Measurements from ENCODE around the gene FHOD3. TPM values are rescaled to one million over a fixed set of nuclear protein-coding genes. Genes with fewer than 3 reads are reported as not detected.

FHOD3 gene
- total RNA-seq, 4 donors from 2014 or later: 0.26 to 13.8 (median 4.9) TPM; not detected in 1

DNA sequence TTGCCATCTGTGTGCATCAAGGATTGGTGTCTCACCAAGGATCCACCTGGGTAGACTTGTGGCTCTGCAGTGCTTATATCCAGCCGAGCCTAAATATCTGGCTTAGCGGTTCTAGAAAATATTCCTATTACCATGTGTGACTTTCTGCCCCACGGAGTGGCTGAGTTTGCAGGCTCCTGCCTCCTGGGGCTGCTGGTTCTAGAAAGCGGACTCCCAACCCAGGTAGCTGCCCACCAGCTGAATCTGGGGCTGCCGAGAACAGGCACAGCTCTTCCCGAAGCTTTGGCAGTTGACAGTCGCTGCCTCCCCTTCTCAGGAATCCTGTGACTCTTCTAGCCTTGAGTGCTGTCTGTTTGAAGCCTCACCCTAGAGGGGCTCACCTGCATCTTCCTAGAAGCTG is 426.7 kb downstream of the FHOD3 start:
- Histone ChIP-seq H3K4me3 (no peak overlapping the region), H3K9me3 (no peaks in the 10 kb centered on the region), H3K36me3 (no peaks in the 10 kb centered on the region), H3K27me3 (no peaks in the 10 kb centered on the region), H3K27ac (peak overlapping the region; percentile 9 to 14), H3K4me1 (no peaks in the 10 kb centered on the region)
- intact Hi-C loops (cut with DNase I; ENCODE audit: low total_unique reads): no loop called here
- no peak for DNase-seq
- TF ChIP-seq, protein P1, sequence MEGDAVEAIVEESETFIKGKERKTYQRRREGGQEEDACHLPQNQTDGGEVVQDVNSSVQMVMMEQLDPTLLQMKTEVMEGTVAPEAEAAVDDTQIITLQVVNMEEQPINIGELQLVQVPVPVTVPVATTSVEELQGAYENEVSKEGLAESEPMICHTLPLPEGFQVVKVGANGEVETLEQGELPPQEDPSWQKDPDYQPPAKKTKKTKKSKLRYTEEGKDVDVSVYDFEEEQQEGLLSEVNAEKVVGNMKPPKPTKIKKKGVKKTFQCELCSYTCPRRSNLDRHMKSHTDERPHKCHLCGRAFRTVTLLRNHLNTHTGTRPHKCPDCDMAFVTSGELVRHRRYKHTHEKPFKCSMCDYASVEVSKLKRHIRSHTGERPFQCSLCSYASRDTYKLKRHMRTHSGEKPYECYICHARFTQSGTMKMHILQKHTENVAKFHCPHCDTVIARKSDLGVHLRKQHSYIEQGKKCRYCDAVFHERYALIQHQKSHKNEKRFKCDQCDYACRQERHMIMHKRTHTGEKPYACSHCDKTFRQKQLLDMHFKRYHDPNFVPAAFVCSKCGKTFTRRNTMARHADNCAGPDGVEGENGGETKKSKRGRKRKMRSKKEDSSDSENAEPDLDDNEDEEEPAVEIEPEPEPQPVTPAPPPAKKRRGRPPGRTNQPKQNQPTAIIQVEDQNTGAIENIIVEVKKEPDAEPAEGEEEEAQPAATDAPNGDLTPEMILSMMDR (IDR thresholded peaks at IDR 0.05): no peak
- TF ChIP-seq POLR2A (IDR thresholded peaks at IDR 0.05): no peak

DNA sequence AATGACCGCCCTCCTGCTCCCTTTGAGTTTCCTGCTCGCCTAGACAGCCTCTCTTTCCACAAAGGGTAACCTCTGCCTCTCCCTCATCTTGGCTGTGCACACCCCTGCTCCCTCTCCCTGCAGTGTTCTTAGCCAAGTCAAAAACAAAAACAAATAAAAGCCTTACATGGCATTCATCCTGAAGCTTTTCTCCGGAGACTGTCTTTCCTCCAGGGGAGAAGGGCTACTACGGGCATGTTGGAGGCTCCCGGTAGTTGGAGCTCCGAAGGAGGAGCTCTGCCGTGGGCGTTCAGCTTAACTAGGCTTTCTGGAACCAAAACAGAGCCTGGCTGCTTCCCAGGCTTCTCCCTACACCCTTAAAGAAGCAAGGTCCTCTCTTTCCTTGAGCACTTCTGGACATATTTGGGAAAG is 427.1 kb downstream of the FHOD3 start:
- DNase-seq: peak; percentile 19 to 39

GRCh38 chr18:36728345-36728744 is 430.8 kb downstream of the FHOD3 start:
- DNase-seq: no peak
- Histone ChIP-seq H3K9me3 (no peaks in the 10 kb centered on the region), H3K27ac (no peak overlapping the region), H3K36me3 (no peaks in the 10 kb centered on the region), H3K27me3 (no peaks in the 10 kb centered on the region), H3K4me1 (no peaks in the 10 kb centered on the region), H3K4me3 (no peak overlapping the region)
- intact Hi-C loops (cut with DNase I; ENCODE audit: low total_unique reads): no loop called here
- TF ChIP-seq, protein P1 (IDR thresholded peaks at IDR 0.05): no peak
- no peak for TF ChIP-seq POLR2A (IDR thresholded peaks at IDR 0.05)

More for the DNA sequence above, 427.1 kb downstream of the FHOD3 start:
- intact Hi-C loops (cut with DNase I; ENCODE audit: low total_unique reads): no loop called here
- Histone ChIP-seq H3K27me3 (no peaks in the 10 kb centered on the region), H3K27ac (peak overlapping the region; percentile 9 to 14), H3K36me3 (no peaks in the 10 kb centered on the region), H3K9me3 (no peaks in the 10 kb centered on the region), H3K4me1 (no peaks in the 10 kb centered on the region), H3K4me3 (no peak overlapping the region)
- TF ChIP-seq, protein P1 (IDR thresholded peaks at IDR 0.05): no peak
- TF ChIP-seq POLR2A (IDR thresholded peaks at IDR 0.05): no peak

DNA sequence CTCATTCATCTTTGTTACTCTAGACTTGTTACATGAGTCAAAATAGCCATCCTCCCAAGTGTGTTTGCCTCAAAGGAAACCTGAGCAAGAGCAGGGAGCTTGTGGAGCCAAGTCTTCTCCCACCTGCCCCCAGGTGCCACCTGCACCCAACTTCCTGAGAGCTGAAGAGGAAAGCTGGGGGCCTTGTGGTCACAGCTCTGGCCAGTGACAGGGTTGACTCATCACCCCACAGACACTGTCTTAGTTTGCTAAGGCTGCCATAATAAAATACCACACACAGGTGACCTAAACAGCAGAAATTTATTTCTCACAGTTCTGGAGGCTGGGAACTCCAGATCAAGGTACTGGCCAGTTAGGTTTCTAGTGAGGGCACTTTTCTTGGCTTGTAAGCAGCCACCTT is 431.7 kb downstream of the FHOD3 start:
- Histone ChIP-seq H3K4me3 (no peak overlapping the region), H3K9me3 (no peaks in the 10 kb centered on the region), H3K4me1 (no peaks in the 10 kb centered on the region), H3K36me3 (no peaks in the 10 kb centered on the region), H3K27me3 (no peaks in the 10 kb centered on the region), H3K27ac (no peak overlapping the region)
- no peak for DNase-seq
- intact Hi-C loops (cut with DNase I; ENCODE audit: low total_unique reads): no loop called here
- no peak for TF ChIP-seq POLR2A (IDR thresholded peaks at IDR 0.05)
- TF ChIP-seq, protein P1 (IDR thresholded peaks at IDR 0.05): no peak

DNA sequence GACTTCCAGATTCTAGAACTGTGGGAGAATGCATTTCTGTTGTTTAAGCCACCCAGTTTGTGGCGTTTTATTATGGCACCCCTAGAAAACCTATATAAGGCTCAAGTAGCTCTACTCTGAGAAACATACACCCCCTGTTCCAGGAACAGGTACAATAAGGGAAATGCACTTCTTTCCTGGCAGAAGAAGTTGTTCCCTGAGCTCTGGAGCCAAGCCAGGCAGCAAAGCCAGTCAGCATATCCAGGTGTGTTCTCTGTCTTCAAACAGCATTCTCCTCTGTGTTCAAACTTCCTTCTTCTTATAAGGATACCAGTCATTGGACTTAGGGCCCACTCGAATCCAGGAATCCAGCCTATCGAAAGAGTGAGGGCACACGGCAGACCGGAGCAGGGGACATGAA is 434.8 kb downstream of the FHOD3 start:
- no peaks in the 10 kb centered on the region for H3K4me1 ChIP-seq
- intact Hi-C loops (cut with DNase I; ENCODE audit: low total_unique reads): no loop called here
- no peak for TF ChIP-seq POLR2A (IDR thresholded peaks at IDR 0.05)
- TF ChIP-seq, protein P1 (IDR thresholded peaks at IDR 0.05): no peak
- H3K27ac ChIP-seq: no peak overlapping the region
- H3K9me3 ChIP-seq: no peaks in the 10 kb centered on the region
- DNase-seq: no peak
- H3K27me3 ChIP-seq: no peaks in the 10 kb centered on the region
- H3K4me3 ChIP-seq: no peak overlapping the region
- H3K36me3 ChIP-seq: no peaks in the 10 kb centered on the region

Measured in uterus (tissue), 4 donors.